Activated naive CD4-positive, alpha-beta T cell treated with anti-CD3 and anti-CD28 coated beads for 36 hours (primary cell): ENCODE data around the gene HSPA4. TPM values are rescaled to one million over a fixed set of nuclear protein-coding genes. Genes with fewer than 3 reads are reported as not detected.

Experiments
- CTCF ChIA-PET: fragments of 350-600 bp; sonication (Branson Sonifier 250); formaldehyde crosslinking; loops from one replicate; lab custom pipeline; 2021; ENCODE audit warnings: antibody characterized with exemption; lab: Charles Lee
- DNase-seq: peaks from one replicate; pipeline ENCODE4 v3.0.0-alpha.2; 2020
- H3K27ac Mint-ChIP-seq: one replicate; pipeline ENCODE4 v1.8.0; 2021; ENCODE audit warnings: mild to moderate bottlenecking, mixed read lengths
- H3K27me3 Mint-ChIP-seq: one replicate; pipeline ENCODE4 v1.8.0; 2021; ENCODE audit warnings: low read depth, mixed read lengths
- H3K36me3 Mint-ChIP-seq: one replicate; pipeline ENCODE4 v1.8.0; 2021; ENCODE audit warnings: low read depth, mixed read lengths
- H3K4me1 Mint-ChIP-seq: one replicate; pipeline ENCODE4 v1.8.0; 2021; ENCODE audit warnings: low read depth, mixed read lengths
- H3K4me3 Mint-ChIP-seq: one replicate; pipeline ENCODE4 v1.8.0; 2021; ENCODE audit warnings: mild to moderate bottlenecking, moderate library complexity, mixed read lengths
- H3K9me3 Mint-ChIP-seq: one replicate; pipeline ENCODE4 v1.8.0; 2021; ENCODE audit warnings: mixed read lengths
- intact Hi-C: fragments of 100-400 bp; cut with micrococcal nuclease; formaldehyde crosslinking; loops from one replicate; pipeline ENCODE4 v1.15.1; 2023
- total RNA-seq, 2 experiments: library from RNA; stranded (reverse); gene quantifications; one replicate each; pipeline ENCODE4 v1.2.3, GENCODE V29; 2021

Gene HSPA4
- total RNA-seq, 2 experiments from 2014 or later: 180 to 190 TPM

- Mint-ChIP-seq H3K9me3 (no peaks in the 10 kb centered on the region), H3K27ac (no peak overlapping the region), H3K27me3 (no peaks in the 10 kb centered on the region), H3K4me1 (peaks cover 21% of the 10 kb centered on the region), H3K36me3 (peaks cover under 1% of the 10 kb centered on the region), H3K4me3 (no peak overlapping the region)
- intact Hi-C loops: loop anchor here (1.0 to 5.0 kb wide), 8 partner anchors 106 to 758 kb away; no protein-coding TSS in a partner anchor
- peak; percentile 89 for DNase-seq
- CTCF ChIA-PET: interaction anchor here (0.6 to 2.0 kb wide), 34 partner anchors 9 to 479 kb away, joined by 3 to 10 read pairs (median 4); no protein-coding TSS in a partner anchor
These were observed 59.5 kb downstream of the HSPA4 start for GRCh38 chr5:133111299-133111698.

GRCh38 chr5:133112026-133112660, 60.3 kb downstream of the HSPA4 start:
- H3K27me3 Mint-ChIP-seq: no peaks in the 10 kb centered on the region

GRCh38 chr5:133113331-133114061, 61.7 kb downstream of the HSPA4 start:
- peaks cover 13% of the 10 kb centered on the region for H3K4me1 Mint-ChIP-seq
- intact Hi-C loops: loop anchor here (5.0 kb wide), 3 partner anchors 104 to 254 kb away; no protein-coding TSS in a partner anchor
- H3K27me3 Mint-ChIP-seq: no peaks in the 10 kb centered on the region
- DNase-seq: peak; percentile 43
- H3K9me3 Mint-ChIP-seq: no peaks in the 10 kb centered on the region
- CTCF ChIA-PET: interaction anchor here (0.6 to 2.3 kb wide), 7 partner anchors 10 to 347 kb away, joined by 3 to 10 read pairs (median 4); no protein-coding TSS in a partner anchor
- H3K27ac Mint-ChIP-seq: no peak overlapping the region
- H3K4me3 Mint-ChIP-seq: no peak overlapping the region
- no peaks in the 10 kb centered on the region for H3K36me3 Mint-ChIP-seq

More at GRCh38 chr5:133112026-133112660, 60.3 kb downstream of the HSPA4 start:
- no peaks in the 10 kb centered on the region for H3K9me3 Mint-ChIP-seq
- no peak overlapping the region for H3K27ac Mint-ChIP-seq
- peaks cover 13% of the 10 kb centered on the region for H3K4me1 Mint-ChIP-seq
- no peak overlapping the region for H3K4me3 Mint-ChIP-seq
- CTCF ChIA-PET: interaction anchor here (0.6 to 1.9 kb wide), 16 partner anchors 9 to 480 kb away, joined by 3 to 10 read pairs (median 4); no protein-coding TSS in a partner anchor
- intact Hi-C loops: loop anchor here (5.0 kb wide), 3 partner anchors 105 to 255 kb away; no protein-coding TSS in a partner anchor
- no peaks in the 10 kb centered on the region for H3K36me3 Mint-ChIP-seq
- no peak for DNase-seq

DNA sequence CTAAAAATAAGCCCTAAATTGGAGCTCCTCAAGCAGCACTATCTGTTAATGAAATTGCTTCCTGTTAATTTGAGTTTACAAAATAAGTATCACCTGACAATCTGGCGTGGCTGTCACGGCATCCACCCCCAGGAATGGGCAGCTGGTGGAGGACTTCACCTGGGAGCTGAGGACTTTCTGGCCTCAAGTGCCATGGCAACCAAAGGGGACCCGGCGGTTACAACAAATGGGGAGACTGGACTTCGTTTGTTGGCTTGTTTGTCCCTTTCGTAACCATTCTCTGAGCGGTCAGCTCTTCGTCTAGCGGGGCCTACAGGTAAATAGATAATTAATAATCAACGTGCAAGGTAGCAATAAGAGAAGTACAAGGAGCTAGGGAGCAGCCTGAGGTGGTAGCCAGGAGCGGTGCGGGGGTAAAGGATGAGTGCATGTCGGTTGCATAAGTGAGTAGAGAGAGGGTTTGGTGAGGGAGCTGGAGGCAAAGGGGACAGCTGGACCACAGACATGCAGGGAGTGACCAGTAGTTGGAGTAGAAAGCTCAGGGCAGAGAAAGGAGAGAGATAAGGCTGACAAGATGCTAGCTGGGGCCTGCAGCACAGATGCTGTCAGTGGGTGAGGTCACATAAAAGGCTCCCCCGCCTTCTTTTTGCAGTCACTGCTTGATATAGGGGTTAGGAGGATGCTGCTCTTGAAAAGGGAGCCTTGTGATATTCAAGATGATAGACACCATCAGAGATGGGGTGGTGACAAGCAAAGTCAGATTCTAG, 62.5 kb downstream of the HSPA4 start:
- CTCF ChIA-PET: interaction anchor here (0.7 to 2.3 kb wide), 4 partner anchors 231 to 346 kb away, joined by 3 to 10 read pairs (median 3); no protein-coding TSS in a partner anchor
- no peak for DNase-seq
- intact Hi-C loops: loop anchor here (5.0 kb wide), 3 partner anchors 103 to 253 kb away; no protein-coding TSS in a partner anchor
- Mint-ChIP-seq H3K27me3 (no peaks in the 10 kb centered on the region), H3K9me3 (no peaks in the 10 kb centered on the region), H3K36me3 (no peaks in the 10 kb centered on the region), H3K4me1 (peaks cover 13% of the 10 kb centered on the region), H3K27ac (no peak overlapping the region), H3K4me3 (no peak overlapping the region)

DNA sequence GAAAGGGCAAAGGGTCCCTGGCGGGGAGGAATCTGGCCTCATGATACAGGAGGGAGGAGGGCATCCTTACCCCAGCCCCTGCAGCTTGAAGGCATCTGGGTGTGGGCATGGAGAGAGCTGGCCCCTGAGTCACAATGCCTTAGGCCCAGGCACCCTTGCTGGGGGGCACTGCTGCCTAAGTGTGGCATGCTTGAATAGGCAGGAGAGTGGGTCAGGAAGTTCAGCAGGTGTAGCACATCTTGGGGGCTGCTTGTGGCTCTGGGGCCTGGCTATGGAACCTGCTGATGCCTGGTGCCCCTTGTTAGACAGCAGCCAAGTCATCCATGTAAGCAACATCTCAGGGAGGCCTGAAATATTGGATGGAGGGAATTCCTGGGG, 63.1 kb downstream of the HSPA4 start:
- intact Hi-C loops: loop anchor here (5.0 kb wide), 3 partner anchors 102 to 252 kb away; no protein-coding TSS in a partner anchor
- CTCF ChIA-PET: interaction anchor here (2.3 kb wide), 1 partner anchor 309 kb away, joined by 10 read pairs; no protein-coding TSS in a partner anchor
- H3K4me1 Mint-ChIP-seq: peaks cover 13% of the 10 kb centered on the region
- H3K9me3 Mint-ChIP-seq: no peaks in the 10 kb centered on the region
- no peak overlapping the region for H3K27ac Mint-ChIP-seq
- H3K36me3 Mint-ChIP-seq: no peaks in the 10 kb centered on the region
- no peak for DNase-seq
- H3K4me3 Mint-ChIP-seq: no peak overlapping the region
- no peaks in the 10 kb centered on the region for H3K27me3 Mint-ChIP-seq

DNA sequence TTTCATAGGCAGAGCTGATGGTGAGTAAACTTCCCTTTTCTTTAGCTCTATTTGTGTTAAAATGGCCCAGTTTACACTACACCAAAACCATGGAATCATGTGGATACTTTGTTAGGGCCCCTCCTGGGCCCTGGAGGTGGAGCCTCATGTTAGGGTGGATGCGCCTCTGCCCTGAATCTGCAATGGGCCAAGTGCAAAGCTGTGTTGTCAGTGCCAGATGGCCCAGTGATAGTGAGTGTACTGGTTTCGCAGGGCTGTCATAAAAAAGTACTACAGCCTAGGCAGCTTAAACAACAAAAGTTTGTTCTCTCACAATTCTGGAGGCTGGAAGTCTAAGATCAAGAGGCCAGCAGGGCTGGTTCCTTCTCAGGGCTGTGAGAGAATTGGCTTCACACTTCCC, 64.8 kb downstream of the HSPA4 start:
- Mint-ChIP-seq H3K4me3 (no peak overlapping the region), H3K36me3 (no peaks in the 10 kb centered on the region), H3K4me1 (peaks cover 7% of the 10 kb centered on the region), H3K27me3 (no peaks in the 10 kb centered on the region), H3K9me3 (no peaks in the 10 kb centered on the region), H3K27ac (no peak overlapping the region)
- no peak for DNase-seq
- intact Hi-C loops: no loop called here
- CTCF ChIA-PET: no interaction called here

DNA sequence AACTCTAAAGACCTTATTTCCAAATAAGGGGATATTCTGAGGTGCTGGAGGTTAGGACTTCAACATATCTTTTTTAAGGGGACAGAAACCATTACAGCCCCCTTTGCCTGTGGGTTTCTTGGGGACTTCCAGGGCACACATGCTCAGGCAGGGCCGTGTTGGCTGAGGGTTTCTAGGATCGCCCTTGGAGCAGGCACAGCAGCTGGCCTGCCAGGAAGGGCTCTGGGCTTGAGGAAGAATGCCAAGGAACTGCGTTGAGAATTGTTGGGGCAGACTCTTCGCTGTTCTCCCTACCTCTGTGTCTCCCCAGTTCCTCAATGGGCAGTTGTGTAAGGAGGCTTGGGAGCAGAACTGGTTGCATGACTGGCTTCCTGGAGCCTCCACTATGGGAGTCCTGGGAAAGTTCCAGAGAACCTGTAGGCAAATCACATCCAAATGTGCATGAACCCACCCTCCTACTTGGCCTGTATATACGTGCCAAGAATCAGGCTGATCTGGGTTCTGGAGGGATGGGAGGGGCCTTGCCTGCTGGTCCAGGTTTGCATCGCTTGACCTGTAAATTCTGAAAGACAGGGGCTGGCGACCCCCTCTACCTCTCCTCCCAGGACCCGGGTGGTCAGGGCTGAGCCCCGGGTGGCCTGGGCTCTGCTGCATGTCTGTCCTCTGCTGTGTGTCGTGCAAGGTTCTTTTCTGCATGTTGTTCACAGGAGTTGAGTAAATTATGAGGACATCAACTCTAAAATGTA, 65.5 kb downstream of the HSPA4 start:
- Mint-ChIP-seq H3K27me3 (no peaks in the 10 kb centered on the region), H3K9me3 (no peaks in the 10 kb centered on the region), H3K4me1 (peaks cover 7% of the 10 kb centered on the region), H3K36me3 (no peaks in the 10 kb centered on the region), H3K27ac (no peak overlapping the region), H3K4me3 (no peak overlapping the region)
- CTCF ChIA-PET: interaction anchor here (0.5 to 0.7 kb wide), 2 partner anchors 41 to 258 kb away, joined by 3 read pairs; no protein-coding TSS in a partner anchor
- DNase-seq: no peak
- intact Hi-C loops: no loop called here

DNA sequence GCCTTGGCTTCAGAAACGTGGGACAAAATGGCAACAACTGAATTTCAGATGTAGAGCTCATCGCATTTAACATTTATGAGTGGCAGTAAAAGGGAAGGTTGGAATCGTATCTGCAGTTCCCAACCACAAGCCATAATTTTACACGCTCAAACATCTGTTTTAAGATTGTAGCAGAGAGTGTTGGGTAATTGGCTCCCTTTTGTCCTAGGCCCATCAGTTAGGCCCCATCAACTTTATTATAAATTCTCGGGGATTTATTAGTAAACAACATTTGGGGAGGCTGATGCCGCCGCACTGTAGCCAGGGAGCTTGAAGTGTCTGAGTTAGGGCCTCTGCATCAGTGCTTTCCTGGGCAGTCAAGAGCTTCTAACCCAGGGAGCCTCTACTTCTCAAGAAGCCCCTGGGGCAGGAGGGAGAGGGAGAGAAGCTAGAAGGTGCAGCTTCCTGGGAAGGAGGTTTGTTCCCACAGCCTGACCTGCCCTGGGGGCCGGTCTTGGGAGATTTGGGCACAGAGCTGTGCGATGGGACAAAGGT, 66.2 kb downstream of the HSPA4 start:
- Mint-ChIP-seq H3K4me3 (no peak overlapping the region), H3K27ac (no peak overlapping the region), H3K27me3 (no peaks in the 10 kb centered on the region), H3K9me3 (no peaks in the 10 kb centered on the region), H3K4me1 (peaks cover 6% of the 10 kb centered on the region), H3K36me3 (no peaks in the 10 kb centered on the region)
- no peak for DNase-seq
- intact Hi-C loops: no loop called here
- CTCF ChIA-PET: interaction anchor here (0.5 to 0.7 kb wide), 2 partner anchors 42 to 259 kb away, joined by 3 read pairs; no protein-coding TSS in a partner anchor

DNA sequence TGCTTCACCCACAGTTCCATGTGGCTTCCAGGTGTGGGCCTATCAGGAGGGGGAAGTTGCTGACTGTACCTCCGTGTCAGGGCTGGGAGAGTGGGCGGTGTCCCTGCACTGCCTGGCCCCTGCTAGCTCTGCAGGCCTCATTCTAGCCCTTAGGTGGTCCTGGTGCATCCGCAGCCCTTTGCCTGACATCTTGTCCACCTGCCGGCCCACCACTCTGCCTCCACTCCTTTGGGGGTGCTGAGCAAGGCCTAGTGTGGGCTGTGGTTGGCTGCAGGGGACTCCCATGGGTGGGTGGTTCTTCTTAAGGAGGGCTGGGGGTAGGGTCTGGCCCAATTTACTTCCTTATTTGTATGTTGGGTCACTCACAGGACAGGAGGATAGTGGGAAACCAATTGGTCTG, 66.9 kb downstream of the HSPA4 start:
- intact Hi-C loops: no loop called here
- Mint-ChIP-seq H3K27ac (no peak overlapping the region), H3K9me3 (no peaks in the 10 kb centered on the region), H3K36me3 (no peaks in the 10 kb centered on the region), H3K4me1 (no peaks in the 10 kb centered on the region), H3K4me3 (no peak overlapping the region), H3K27me3 (no peaks in the 10 kb centered on the region)
- no peak for DNase-seq
- CTCF ChIA-PET: no interaction called here

- no peaks in the 10 kb centered on the region for H3K36me3 Mint-ChIP-seq
- no peaks in the 10 kb centered on the region for H3K9me3 Mint-ChIP-seq
- H3K27me3 Mint-ChIP-seq: no peaks in the 10 kb centered on the region
- no peaks in the 10 kb centered on the region for H3K4me1 Mint-ChIP-seq
- H3K27ac Mint-ChIP-seq: no peak overlapping the region
- no peak for DNase-seq
- no peak overlapping the region for H3K4me3 Mint-ChIP-seq
- intact Hi-C loops: no loop called here
- CTCF ChIA-PET: interaction anchor here (1.2 kb wide), 1 partner anchor 10 kb away, joined by 3 read pairs; no protein-coding TSS in a partner anchor
These were observed 67.5 kb downstream of the HSPA4 start for GRCh38 chr5:133119233-133119711.
